AG09309 (cell line): ENCODE data around the gene LCA5L.

Experiments
- DNase-seq: peaks from one replicate; pipeline ENCODE4 v3.0.0-alpha.2; 2010; ENCODE audit warnings: low read depth
- H3K4me3 ChIP-seq: 2 replicates; pipeline ENCODE4 v1.5.1; 2011; ENCODE audit warnings: mild to moderate bottlenecking, low read depth, low read length, moderate library complexity; ENCODE audit not compliant: control insufficient read depth
- CTCF ChIP-seq: IDR thresholded peaks from 2 replicates; pipeline ENCODE4 v1.5.1; 2011; ENCODE audit warnings: mild to moderate bottlenecking, low read depth, low read length, inconsistent platforms; ENCODE audit not compliant: insufficient read depth, control insufficient read depth; ENCODE audit errors: missing control alignments

The LCA5L gene

GRCh38 chr21:39363607-39364555 lies 81.7 kb downstream of the LCA5L start:
- no peak for TF ChIP-seq CTCF
- DNase-seq = no peak
- H3K4me3 ChIP-seq = no peak overlapping the region

GRCh38 chr21:39362733-39363132 lies 82.8 kb downstream of the LCA5L start:
- TF ChIP-seq CTCF = no peak
- no peak for DNase-seq
- no peak overlapping the region for H3K4me3 ChIP-seq

- H3K4me3 ChIP-seq = no peak overlapping the region
- TF ChIP-seq CTCF = no peak
- DNase-seq = no peak
Observed at GRCh38 chr21:39359382-39359781, 86.2 kb downstream of the LCA5L start.
